ENCODE data around the gene APBB1IP.
"Not testable (repeated sequence)": the region's sequence is repeated elsewhere in the genome, so short reads cannot be mapped to it uniquely, and the experiment has no call there.

APBB1IP gene

DNA sequence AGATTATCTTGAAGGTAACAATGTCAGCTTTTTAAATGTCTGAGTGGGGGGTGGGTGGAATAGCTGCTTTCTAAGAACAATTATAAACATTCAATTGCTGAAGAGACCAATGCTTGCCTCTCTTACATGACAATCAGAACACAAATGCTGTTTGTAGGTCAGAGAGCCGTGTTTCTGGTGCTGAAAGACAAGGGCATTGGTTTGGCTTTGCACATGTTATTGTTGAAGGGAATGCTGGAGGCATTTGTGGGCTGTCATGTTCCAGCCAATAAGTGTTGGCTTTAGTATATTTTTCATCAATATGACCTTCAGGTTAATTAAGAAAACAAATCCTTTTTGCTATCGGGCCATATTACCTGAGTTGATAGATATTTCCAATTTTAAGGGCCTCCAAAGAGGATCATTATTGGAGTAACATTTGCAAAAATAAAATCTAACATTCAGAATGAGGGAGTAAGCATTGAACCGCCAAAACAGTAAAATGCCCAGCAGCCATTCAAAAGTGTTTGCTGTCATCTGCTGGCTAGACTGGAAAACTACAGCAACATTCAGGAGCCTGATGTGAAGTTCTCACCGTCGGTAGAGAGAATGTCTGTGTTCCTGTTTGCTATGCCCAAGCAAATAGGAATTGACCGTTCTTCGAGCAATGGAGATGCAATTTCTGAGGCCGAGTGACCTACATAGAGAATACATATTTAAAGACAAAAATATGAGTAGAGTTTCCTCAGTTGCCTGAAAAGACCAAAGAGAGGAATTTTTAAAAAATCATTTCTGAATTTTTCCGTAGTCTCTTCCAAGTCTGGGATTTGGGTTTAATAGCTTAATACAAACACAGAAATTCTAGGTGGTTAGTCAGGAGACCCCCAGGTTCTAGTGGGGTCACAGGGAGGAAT is 118.9 kb downstream of the APBB1IP start:
- no peak for DNase-seq (ENCODE audit: low read depth in 2 of 2)

DNA sequence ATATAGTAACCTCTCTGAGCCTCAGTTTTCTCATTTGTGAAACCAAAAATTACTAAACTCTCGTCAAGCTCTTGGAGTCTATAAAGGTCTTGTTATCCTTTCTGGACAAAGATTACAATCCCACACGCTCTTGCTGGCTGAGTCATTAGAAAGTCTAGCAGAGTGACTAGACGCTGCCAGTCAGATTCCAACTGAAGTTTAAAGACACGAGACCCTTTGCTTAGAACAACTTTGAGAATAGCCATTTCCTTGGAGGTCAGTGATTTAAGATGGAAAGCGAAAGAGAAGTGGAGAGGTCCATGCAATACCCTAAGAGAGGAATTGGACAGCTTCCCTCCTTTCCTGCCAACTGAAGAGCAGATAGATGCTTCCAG is 119.5 kb downstream of the APBB1IP start:
- DNase-seq (ENCODE audit: low read depth in 2 of 2), result no peak

- no peak for DNase-seq (ENCODE audit: low read depth in 2 of 2)
These were observed 128.6 kb downstream of the APBB1IP start for GRCh38 chr10:26566525-26567350.

GRCh38 chr10:26567351-26567721 is 129.2 kb downstream of the APBB1IP start:
- DNase-seq (ENCODE audit: low read depth in 2 of 2), result no peak

DNA sequence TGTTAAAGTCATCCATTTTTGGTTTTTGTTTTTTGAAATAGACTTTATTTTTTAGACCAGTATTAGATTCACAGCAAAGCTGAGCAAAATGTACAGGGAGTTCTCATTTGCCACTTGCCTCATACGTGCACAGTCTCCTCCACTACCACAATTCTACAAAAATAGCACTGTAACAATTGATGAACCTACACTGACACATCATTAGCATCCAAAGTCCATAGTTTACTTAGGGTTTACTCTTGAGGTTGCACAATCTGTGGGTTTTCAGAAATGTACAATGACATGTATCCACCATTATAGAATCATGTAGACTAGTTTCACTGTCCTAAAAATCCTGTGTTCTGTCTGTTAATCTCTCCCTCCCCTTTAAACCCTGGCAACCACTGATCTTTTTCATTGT is 133.5 kb downstream of the APBB1IP start:
- DNase-seq (ENCODE audit: low read depth in 2 of 2), result no peak

GRCh38 chr10:26573674-26574073 is 135.5 kb downstream of the APBB1IP start:
- no peak for DNase-seq (ENCODE audit: low read depth in 2 of 2)

- DNase-seq (ENCODE audit: low read depth in 2 of 2), result no peak
These were observed 136.6 kb downstream of the APBB1IP start for GRCh38 chr10:26574783-26575182.

DNA sequence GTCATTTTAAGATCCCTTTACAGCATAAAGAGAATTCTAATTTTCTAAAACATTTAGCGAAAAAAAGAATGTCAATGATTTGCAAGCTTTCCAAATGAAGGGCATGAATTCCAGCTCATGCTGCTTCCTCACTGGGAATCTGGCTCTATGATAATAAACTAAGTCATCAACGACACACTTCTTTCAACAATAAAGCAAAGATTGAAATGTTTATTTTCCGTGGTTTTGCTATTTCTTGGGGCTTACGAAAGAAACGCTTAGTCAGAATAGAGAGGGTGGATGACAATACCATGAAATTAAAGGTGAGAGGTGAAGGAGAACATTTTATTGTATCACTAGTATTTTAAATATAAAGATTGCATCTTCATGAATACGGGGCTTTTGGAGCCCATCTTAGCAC is 140.2 kb downstream of the APBB1IP start:
- DNase-seq (ENCODE audit: low read depth in 2 of 2), result not testable (repeated sequence)

DNA sequence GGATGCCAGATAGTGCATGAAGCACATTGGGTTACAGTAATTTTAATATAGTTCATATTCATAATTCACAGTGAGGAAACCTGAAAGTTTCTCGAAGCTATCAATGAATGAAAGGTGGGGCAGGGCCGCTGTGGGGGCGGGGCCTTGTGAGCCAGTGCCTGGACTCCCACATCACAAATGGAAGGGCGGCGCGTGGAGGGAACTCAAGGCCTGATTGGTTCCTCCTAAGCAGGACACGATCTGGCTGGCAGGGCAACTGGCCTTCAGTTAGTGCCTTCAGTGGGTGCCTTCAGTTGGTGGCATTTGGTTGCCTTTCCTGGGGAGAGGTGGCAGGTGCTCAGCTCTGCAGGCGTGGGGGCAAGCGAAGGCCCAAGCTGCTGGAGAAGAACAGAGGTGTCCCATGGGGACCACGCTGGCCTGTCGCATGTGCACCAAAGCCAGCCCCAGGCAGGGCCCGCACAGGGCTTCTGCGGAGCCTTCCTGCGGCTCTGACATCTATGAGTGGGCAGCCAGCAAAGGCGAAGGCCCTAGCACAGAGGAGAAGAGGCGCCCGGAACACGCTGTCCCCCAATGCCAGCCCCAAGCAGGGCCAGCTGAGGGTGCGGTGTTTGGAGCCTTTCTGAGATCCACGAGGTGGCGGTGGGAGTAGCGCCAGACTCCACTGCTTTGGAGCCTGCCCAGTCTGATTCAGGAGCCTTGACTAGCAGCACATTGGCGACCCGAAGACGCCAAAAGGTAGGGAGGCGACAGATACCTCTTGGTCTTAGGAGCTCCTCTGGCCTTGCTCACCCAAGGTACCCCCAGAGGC is 141.3 kb downstream of the APBB1IP start:
- DNase-seq (ENCODE audit: low read depth in 2 of 2), result no peak

- no peak for DNase-seq (ENCODE audit: low read depth in 2 of 2)
These were observed 148.1 kb downstream of the APBB1IP start for GRCh38 chr10:26586211-26586610.

- DNase-seq (ENCODE audit: low read depth in 2 of 2), result no peak
These were observed 150.5 kb downstream of the APBB1IP start for GRCh38 chr10:26588611-26589010.

DNA sequence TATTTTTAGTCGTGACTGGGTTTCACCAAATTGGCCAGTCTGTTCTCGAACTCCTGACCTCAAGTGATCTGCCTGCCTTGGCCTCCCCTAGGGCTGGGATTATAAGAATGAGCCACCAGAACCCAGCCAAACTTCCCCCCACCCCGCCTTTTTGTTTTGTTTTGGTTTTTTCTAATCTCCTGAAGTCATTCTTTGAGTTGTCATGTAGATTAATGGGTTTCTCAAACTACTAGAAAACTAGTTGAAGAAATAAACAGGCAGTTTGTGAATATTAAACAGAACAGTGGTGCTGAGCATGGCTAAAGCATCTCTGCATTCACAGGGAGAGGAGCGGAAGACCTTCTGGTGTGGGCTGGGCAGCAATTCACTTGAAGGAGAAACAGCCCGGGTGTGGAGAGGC is 151.7 kb downstream of the APBB1IP start:
- DNase-seq (ENCODE audit: low read depth in 2 of 2), result not testable (repeated sequence)

DNA sequence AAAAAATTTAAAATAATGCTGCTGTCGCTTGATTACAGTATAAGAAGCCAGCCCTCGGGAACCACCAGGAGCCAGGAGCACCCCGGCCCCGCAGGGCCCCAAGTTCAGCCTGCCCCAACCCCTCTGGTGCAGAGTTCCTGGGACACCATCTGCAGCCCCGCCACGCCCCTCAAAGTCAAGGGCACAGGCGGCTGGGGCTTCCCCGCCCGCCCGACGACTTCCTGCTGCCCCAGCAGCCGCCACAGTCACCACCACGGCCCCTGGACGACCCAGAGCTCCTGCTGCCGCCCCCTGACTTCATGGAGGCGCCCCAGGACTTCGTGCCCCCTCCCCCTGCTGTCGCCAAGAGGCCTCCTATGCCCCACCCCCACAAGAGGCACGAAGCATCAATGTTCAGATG is 155.8 kb downstream of the APBB1IP start:
- no peak for DNase-seq (ENCODE audit: low read depth in 2 of 2)

DNA sequence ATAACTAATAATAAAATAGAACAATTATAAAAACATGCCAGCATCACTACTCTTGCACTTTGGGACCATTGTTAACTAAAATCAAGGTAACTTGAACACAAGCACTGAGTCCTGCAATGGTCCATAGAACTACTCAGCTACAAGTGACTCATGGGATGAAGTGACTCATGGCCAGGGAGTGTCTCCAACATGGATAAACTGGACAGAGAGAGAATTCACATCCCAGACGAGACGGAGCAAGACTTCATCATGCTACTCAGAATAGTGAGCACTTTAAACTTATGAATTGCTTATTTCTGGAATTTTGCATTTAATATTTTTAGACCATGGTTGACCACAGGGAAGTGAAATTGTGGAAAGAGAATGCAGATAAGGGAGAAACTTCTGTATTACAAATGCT is 165.1 kb downstream of the APBB1IP start:
- DNase-seq (ENCODE audit: low read depth in 2 of 2), result not testable (repeated sequence)

- not testable (repeated sequence) for DNase-seq (ENCODE audit: low read depth in 2 of 2)
These were observed 166.4 kb downstream of the APBB1IP start for GRCh38 chr10:26604320-26605093.

DNA sequence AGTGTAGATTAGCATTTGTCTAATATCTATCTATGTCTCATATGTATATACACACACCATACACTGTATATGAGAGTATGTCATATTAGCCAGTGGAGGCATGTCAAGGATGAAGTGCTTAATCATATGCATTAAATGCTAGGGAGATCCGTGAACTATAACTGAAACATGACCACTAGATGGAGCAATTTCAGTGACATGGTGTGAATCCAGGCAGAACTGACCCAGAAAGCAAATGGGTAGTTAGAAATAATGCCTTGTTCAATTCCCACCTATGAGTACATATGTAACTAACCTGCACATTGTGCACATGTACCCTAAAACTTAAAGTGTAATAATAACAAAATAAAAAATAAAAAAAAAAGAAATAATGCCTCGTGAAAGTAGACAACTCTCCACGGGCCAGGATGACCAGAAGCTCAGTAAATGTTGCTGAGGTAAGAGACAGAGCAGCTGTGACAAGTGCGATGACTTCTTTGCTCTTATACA is 168.3 kb downstream of the APBB1IP start:
- not testable (repeated sequence) for DNase-seq (ENCODE audit: low read depth in 2 of 2)

GRCh38 chr10:26612151-26612915 is 174.2 kb downstream of the APBB1IP start:
- DNase-seq (ENCODE audit: low read depth in 2 of 2), result no peak
